Stimulated activated CD8-positive, alpha-beta memory T cell treated with anti-CD3 and anti-CD28 coated beads, Interleukin-4, amount 100 ng/mL, for 1 hour (primary cell): ENCODE measurements around the gene PSEN1.

ENCODE experiments used
- DNase-seq, 2 donors: peaks; one replicate each; pipeline ENCODE4 v3.0.0-alpha.2; 2020; ENCODE audit warnings: low read depth in 2 of 2, low spot score in 1 of 2

The PSEN1 gene

DNA sequence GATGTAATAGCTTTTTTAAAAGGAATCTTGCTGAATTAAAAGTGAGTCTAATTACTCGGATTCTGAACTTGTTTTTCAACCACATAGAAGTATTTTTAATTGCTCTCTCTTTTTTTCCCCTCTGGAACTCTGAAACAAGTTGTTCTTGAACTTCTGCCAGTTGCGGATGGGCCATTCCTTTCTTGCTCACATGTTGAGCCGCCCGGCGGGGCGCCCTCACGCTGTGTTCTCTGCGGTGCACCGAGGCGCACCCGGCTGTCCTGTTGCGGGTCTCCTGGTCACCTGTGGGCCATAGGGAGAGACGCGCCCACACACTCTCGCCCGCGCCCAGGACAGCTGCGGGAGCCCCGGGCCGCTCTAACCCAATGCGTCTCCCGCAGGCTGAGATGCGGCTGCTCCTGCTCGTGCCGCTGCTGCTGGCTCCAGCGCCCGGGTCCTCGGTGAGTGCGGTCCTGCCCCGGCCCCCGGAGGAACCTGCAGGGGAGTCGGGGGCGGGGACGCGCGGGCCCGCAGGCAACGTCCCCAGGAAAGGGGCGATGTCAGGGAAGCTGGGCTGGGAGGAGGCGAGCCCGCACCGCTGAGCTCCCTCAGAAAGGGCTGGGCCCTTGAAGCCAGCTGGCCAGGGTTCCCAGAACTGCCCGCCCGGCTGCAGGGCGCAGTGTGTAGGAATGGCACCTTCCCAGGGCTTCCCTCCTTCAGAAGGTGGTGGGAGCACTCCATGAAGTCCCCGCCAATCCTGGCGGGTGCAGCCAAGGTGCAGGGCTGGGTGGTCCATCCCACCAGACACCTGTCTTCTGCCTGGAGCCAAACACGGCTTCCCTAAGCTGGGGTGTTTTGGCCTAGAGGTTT is 103.3 kb downstream of the PSEN1 start:
- DNase-seq, result no peak

DNA sequence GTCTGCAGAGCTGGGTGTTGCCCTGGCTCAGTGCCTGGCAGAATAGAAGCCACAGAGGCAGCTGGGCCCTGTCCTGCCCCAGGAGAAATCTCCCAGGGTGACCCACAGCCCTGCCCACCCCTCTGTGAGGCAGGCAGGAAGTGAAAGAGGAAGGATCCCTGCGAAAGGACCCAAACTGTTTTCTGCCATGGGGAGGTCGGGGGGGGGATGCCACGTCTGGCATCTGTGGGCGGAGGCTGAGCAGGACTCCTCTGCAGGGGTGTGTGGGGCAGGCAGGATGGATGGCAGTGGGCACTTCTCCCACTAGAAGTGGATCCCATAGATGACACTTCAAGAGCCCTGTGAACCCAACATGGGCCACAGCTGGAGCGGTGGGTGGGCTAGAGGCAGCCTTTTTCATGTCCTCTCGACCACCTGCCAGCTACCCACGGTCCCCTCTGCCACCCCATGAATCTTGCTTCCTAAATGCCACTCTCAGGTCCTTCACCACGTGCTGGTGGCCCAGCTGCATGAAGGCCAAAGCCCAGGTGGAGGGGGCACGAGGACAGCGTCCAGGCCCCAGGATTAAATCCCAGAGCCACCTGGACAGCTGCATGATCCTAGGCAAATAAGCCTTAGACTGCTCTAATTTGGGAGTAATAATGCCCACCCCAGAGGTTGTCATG is 104.6 kb downstream of the PSEN1 start:
- DNase-seq, result no peak

DNA sequence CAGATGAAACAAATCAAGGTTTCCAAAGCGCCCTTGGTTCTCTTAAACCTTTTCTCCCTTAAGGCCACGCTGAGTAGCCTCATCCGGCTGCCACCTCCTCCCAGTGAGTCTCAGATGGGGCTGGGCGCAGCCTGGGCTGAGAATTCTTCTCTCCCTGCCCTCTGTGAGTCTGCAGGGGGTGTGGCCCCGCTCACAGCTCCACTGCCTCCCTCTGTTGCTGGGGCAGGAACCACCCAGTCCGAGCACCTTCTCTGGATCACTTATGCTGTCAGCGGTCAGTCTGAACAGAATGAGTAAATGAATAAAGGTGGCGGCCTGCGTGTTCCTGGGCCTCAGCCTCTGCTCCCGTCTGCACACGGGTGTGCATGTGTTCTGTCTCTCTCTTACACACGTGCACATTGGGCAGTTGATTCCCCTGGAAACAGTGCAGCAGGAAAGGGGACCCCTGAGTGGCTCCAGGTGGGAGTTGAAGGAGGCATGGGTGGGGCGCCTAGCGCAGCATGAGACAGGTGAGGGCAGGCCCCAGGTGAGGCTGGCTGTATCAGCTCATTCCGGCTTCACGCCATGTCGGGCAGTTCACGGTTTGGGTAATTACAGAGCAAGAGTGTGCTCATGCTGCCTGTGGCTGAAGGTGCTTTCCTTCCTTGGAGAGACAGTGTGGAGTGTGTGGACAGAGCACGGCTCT is 105.3 kb downstream of the PSEN1 start:
- no peak for DNase-seq

DNA sequence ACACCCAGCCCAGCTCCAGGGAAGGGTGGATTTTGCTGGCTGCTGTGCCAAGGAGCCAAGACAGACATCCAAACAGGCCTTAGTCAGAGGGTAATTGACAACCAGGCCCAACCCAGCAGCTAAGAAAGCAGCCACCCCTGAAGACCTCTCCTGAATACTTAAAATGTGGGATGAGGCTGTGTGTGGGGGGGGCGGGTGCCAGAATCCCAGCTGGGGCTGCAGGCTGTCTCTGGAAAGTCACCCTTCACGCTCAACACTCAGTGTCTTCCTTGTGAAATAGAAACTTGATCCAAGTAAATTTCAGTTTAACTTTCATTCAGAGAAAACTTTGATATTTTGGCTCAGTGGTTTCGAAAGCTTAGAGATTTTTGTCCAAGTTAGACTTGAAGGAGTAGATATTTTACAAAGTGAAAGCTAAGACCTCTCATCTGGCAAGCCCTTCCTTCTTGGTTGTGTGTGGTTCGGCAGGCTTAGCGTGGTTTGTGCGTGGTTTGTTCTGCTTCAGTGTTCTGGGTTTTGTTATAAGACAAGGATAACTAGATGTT is 106.1 kb downstream of the PSEN1 start:
- no peak for DNase-seq

DNA sequence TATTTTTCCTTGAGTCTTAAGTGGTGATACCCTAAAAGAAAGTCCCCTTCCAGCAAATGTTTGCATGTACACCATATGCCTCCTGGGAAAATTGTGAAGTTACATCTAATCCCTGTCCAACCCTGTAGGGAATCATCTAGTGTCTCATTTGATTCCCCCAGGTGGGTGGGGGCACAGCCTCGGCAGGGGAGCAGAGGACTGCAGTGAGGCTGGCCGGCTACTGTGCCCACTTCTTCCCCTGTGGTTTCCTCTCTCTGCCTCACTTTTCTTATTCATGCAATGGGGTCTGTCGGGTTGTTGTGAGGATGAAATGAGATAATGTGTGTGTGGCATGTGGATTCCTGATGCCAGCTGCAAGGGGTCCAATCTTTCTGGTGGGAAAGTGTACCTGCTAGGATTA is 107.0 kb downstream of the PSEN1 start:
- DNase-seq, result no peak

DNA sequence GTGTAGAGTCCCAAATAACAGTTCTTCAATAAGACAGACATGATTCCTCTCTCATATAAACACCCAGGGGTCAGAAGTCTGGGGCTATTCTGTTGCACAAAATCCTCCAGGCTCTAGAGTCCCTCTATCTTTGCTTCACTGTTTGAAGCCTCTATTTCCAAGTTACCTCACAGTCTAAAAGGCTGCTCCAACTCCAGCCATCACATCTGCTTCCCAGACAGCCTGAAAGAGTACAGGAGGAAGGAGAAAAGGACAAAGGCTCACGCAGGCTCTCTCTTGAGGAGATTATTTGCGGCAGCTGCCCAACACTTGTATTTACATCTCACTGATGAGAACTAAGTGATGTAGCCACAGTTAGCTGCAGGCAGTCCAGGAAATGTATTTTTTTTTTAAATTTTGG is 107.4 kb downstream of the PSEN1 start:
- no peak for DNase-seq

DNA sequence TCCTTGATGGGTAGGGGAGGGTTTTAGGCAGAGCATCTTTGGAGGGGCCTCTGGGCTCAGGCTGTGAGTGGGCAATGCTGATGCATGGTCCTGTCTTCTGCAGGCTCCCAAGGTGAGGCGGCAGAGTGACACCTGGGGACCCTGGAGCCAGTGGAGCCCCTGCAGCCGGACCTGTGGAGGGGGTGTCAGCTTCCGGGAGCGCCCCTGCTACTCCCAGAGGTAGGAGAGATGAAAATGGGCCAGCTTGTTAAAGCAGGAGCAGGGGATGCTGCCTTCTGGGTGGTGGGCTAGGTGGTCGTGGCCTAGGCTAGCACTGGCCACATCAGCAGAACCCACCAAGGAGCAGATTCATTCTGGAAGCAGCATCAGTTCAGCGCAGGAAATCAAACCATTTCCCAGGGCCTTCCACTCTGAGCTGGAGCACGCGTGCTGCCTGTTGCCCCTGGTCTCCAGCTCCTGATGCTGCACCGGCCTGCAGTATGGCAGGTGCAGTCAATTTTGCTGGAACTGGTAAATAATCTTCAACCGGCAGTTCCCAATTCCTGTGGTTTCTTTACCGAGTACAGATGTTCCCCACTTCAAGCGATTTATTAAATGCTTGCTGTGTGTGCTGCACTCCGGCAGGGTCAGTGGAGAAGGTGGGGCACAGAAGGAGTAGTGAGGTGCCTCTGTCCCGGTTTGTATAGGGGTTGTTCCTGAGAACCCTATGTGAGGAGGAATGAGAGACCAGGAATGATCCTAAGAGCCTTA is 108.4 kb downstream of the PSEN1 start:
- no peak for DNase-seq

DNA sequence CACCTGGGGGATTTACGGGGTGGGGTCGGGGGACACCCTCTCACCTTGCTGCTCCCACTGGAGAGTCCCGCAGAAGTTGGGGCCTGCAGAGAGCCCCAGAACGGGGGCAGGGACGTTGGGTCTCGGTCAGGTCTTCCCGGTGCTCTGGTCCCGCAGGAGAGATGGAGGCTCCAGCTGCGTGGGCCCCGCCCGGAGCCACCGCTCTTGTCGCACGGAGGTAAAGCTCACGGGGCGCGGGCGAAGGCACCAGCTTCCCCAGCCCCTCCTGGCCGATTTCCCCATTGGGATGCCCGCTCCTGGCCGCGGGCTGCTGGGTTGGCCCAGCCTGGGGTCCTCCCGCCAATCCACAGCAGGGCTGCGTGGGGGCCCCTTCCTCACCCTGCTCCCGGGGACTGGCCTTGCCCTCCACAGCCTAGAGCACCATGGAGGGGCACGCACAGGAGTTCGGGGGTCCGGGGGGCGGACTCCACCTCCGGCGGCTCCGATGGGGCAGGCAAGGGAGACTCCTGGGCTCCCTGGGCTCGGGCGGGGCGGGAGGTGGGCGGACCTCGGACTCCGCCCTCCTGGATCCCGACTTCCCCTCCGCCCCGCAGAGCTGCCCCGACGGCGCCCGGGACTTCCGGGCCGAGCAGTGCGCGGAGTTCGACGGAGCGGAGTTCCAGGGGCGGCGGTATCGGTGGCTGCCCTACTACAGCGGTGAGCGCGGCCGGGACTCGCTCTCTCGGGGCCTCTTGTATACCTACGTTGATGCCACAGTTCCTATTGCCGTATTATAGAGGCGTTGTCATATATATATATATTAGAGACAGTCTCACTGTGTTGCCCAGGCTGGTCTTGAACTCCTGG is 109.4 kb downstream of the PSEN1 start:
- DNase-seq, result no peak

DNA sequence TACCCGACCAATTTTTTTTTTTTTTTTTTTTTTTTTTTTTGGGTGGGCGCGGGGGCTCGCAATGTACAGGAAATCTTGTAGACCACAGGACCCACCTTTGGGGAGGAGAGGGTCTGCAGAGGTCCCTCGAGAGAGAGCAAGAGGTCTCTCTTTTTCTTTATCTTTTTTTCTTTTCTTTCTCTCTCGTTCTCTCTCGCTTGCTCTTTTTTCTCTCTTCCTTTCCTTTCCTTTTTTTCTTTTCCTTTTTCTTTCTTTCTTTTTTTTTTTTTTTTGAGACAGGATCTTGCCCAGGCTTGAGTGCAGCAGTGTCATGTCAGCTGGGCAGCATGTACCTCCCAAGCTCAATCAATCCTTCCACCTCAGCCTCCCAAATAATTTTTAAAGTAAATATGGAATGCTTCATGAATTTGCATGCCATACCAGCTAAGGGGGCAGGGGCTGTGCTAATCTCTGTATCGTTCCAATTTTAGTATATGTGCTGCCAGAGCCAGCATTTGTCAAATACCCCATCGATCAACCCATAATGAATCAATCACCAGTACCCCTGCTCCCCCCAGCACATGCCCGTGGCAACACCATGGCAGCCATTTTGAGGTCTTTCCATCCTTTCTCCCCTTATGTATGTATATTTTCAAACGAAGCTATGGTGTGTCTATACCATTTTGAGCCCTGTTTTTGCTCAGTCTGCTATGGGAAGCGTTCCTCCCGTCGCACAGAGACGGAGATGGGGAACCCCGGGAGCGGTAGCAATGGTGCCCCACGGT is 110.3 kb downstream of the PSEN1 start:
- no peak for DNase-seq

DNA sequence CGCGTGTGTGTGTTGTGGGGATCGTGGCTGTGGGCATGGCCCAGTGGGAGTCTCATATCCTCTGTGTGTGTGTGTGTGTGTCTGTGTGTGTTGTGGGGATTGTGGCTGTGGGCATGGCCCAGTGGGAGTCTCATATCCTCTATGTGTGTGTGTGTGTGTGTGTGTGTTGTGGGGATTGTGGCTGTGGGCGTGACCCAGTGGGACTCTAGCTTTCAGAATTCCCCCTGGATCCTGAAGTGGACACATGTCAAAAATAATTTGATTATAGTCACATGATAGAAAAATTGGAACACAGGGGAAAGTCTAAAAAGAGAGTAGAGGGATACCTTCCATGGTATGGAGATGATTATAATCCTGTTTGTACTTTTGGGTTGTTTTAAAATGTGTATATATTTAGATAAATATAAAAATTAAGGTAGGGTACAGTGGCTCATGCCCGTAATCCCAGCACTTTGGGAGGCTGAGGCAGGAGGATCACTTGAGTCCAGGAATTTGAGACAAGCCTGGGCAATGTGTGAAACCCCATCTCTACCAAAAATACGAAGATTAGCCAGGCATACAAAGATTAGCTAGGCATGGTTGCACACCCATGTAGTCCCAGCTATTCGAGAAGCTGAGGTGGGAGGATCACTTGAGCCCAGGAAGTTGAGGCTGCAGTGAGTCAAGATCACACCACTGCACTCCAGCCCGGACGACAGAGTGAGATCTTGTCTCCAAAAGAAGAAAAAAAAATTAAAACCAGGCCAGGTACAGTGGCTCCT is 112.0 kb downstream of the PSEN1 start:
- no peak for DNase-seq

DNA sequence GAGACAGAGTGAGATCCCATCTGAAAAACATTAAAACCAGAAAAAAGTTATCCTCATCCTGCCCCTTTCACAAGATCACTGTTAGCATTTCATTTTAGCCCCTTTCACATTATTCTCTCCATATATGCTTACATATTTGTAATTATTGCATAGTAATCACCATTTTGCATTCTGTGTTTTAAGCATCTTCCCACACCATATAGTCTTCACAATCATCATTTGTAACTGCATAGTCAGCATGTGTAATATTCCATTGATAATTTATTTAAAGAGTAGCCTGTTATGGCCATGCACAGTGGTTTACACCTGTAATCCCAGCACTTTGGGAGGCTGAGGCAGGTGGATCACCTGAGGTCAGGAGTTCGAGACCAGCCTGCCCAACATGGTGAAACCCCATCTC is 112.8 kb downstream of the PSEN1 start:
- DNase-seq, result no peak

DNA sequence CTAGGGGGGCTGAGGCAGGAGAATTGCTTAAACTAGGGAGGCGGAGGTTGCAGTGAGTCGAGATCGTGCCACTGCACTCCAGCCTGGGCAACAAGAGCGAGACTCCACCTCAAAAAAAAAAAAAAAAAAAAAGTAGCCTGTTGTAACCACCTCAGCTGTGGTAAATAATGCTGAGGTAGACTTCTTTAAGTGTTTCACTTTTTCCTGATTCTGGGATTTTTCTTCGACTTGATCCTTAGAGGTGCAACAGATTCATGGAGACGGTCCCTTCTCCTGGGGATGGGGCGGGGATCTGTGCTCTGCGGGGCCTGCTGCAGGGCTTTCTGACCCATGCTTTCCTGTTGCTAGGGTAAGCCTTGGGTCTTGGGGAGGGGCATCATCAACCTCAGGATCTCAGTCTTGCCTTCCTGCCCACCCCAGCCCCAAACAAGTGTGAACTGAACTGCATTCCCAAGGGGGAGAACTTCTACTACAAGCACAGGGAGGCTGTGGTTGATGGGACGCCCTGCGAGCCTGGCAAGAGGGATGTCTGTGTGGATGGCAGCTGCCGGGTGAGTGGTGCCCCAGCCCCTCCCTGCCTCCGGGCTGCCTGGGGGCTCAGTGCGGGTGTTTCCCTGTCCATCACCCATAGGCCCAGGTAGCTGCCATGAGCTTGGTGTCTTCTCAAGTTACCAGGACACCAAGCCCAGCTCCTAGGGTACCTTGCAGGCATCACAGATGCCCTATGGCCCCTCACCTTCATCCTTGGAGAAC is 113.4 kb downstream of the PSEN1 start:
- no peak for DNase-seq

DNA sequence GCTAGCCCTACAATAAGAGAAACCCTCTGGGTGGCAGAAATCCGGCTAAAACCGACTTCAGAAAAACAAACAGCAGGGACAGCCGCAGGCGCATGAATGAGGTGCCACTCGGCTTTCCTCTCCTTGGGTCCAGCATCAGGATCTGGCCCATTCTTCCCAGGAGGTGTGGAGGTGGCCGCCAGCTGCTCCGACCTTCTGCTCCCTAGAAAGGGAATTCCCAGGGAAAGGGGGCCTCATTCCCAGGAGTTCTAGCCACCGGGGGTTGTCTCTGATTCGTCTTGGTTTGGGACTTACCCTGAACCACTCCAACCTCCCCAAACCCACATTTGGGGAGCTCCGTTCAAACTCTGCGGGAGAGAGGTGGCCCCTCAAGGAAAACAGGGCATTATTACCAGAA is 114.0 kb downstream of the PSEN1 start:
- no peak for DNase-seq

DNA sequence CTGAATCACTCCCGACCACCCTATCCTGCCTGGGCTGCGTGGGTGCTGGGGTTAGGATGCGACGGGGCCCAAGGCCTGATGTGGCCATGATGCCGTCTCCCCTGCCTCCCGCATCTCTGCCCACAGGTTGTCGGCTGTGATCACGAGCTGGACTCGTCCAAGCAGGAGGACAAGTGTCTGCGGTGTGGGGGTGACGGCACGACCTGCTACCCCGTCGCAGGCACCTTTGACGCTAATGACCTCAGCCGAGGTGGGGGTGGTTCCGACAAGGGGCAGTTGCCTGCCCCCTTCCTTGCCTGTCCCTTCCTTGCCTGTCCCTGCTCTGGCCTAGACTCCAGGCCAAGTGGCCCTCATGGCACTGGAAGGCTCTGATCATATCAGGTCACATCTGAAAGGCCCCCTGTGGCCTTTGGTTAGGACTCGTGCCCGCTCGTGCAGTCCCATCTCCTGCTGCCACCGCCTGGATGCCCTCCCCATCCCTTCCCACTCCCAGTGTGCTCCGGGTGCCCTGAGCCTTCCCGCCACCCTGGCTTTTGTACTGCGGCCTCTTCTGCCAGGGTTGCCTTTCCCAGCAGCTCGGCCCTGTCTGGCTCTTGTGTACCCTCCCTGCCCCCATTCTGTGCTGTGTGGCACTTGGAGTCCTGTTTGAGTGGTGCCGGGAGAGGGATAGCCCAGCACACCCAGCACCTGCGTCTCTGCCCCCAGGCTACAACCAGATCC is 114.6 kb downstream of the PSEN1 start:
- no peak for DNase-seq

DNA sequence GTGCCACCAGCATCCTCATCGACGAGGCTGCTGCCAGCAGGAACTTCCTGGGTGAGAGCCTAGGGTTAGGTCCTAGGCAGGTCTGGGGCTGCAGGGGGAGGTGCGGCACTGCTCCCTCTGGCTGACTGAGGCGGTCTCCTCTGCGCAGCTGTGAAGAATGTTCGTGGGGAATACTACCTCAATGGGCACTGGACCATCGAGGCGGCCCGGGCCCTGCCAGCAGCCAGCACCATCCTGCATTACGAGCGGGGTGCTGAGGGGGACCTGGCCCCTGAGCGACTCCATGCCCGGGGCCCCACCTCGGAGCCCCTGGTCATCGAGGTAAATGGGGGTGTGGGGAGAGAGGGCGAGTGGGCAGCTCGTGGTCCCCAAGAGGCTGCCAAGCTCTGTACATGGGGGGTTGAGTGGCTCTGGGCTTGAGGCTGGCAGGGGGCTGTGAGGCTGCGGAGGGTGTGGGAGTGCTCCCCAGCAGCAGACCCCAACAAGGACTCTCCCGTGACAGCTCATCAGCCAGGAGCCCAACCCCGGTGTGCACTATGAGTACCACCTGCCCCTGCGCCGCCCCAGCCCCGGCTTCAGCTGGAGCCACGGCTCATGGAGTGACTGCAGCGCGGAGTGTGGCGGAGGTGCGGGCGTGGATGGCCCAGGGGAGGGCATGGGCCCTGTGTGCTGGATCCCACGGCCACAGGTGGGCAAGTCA is 115.4 kb downstream of the PSEN1 start:
- DNase-seq, result no peak

DNA sequence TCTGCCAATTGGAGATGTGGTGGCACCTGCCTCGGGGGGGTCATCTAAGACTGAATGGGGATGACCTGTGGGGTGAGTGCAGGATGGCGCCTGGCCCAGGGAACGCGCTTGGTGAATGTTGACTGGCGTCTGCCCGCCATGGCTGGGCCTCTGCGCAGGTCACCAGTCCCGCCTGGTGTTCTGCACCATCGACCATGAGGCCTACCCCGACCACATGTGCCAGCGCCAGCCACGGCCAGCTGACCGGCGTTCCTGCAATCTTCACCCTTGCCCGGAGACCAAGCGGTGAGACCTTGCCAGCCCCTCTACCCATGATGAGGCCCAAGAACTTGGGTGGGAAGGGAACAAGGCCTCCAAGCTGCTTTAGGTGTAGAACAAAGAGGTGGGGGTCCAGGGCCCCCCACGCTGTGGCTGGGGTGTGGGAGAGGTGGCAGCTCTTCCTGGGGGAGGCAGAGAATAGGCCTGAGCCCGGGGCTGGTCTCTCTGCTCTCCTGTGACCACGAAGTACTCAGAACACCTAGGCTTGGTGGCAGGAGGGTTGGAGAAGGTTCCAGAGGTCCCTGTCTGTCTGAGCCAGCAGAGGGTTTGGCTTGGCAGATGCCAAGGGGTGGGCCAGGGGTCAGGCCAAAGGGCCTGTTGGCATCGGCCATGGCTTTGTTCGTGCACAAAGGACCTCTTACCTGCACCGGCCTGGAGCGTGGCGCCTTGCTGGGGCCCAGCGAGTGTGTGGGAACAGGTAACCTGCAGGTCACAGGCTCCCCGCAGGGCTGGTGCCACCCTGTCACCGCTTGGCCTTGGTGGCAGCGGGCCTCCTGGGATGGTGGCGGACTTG is 116.4 kb downstream of the PSEN1 start:
- no peak for DNase-seq
